Raji (cell line): ENCODE measurements around the gene RASD2.

Experiments used
- POLR2A ChIP-seq: IDR thresholded peaks from 2 replicates; pipeline ENCODE4 v1.6.1; 2011; ENCODE audit warnings: low read depth, low read length, control low read depth; ENCODE audit not compliant: insufficient read depth

RASD2 gene

GRCh38 chr22:35582861-35583670 is 42.4 kb downstream of the RASD2 start:
- TF ChIP-seq POLR2A = no peak

DNA sequence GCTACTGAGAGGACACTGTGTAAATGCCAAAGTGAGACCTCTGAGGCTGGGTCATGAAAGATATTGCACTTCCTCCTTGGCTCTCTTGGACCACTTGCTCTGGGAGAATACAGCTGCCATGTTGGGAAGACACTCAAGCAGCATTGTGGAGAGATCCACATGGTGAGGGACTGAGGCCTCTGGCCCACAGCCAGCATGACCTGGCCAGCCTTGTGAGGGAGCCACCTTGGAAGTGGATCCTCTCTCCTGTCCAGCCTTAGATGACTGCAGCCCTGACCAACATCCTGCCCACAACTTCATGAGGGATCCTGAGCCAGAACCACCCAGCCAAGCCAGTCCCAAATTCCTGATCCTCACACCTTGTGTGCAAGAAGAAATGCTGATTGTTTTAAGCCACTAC is 46.1 kb downstream of the RASD2 start:
- no peak for TF ChIP-seq POLR2A

- no peak for TF ChIP-seq POLR2A
These were observed 46.8 kb downstream of the RASD2 start for GRCh38 chr22:35587447-35587870.

GRCh38 chr22:35587896-35588295 is 47.3 kb downstream of the RASD2 start:
- no peak for TF ChIP-seq POLR2A

- TF ChIP-seq POLR2A = no peak
These were observed 48.6 kb downstream of the RASD2 start for GRCh38 chr22:35589071-35589755.

DNA sequence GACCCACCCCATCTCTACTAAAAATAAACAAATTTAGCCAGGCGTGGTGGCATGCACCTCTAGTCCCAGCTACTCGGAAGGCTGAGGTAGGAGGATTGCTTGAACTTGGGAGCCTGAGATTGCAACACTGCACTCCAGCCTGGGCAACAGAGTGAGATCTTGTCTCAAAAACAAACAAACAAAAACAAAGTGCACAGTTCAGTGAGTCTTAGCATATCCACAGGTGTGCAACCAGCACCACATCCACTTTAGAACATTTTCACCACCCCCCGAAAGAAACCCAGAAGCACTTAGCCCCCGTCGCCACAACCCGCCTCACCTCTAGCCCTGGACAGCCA is 49.1 kb downstream of the RASD2 start:
- TF ChIP-seq POLR2A = no peak

DNA sequence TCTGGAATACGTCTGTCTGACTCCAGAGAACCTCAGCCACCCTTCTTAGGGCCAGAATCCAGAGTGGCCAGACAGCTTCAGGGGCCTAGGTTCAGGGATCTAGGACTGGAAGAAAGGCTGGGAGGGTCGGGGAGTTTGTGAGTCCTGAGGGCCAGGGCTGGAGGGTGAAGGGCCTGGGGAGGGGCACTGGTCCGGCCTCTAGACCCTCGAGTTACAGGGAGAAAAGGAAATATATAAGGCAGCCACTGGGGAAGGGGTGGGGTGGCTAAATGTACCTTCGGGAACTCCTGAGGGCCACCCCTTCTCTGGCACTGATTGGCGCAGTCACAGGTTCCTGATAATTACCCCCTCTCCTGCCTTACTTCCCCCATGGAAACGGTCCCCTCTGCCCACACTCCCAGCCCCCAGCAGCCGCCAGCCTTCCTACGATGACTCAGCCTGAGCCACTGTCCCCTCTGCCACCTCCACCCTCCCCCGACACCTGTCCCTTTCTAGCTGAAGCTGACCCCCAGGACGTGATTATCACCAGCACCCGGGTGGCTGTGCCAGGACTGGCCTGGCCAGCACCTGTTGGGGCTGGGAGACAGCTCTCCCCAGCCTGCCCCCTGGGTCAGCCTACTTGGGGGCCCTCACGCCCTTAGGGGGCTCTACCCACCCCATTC is 50.1 kb downstream of the RASD2 start:
- TF ChIP-seq POLR2A = no peak

- TF ChIP-seq POLR2A = no peak
These were observed 51.2 kb downstream of the RASD2 start for GRCh38 chr22:35591714-35592417.

DNA sequence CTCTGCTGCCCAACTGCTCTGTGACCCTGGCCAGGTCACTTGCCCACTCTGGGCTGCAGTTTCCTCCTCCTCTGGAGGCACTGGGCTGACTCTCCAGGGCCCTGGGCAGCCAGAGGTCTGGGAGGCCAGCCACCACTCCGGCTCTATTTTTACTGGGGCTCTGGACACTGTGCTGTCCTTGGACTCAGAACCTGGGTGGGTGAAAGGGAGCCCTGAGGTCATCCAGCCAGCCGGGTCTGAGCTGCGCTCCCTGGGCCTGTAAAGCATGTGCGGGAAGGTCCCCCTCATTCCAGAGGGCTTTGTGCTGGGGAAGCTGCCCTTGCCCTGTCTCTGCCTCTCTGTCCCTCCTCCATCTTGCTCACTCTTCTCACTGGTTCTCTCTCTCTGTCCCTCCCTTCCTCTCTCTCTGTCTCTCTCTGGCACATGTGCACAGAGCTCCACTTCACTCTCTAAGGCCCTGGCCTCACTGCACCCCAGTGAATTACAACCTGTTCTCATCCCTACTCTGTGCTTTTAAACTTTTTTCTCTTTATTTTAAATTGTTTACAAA is 51.9 kb downstream of the RASD2 start:
- TF ChIP-seq POLR2A = no peak

GRCh38 chr22:35593071-35593890 is 52.6 kb downstream of the RASD2 start:
- TF ChIP-seq POLR2A = no peak

GRCh38 chr22:35593891-35594470 is 53.4 kb downstream of the RASD2 start:
- TF ChIP-seq POLR2A = no peak

- no peak for TF ChIP-seq POLR2A
These were observed 54.1 kb downstream of the RASD2 start for GRCh38 chr22:35594686-35595085.

GRCh38 chr22:35596821-35597220 is 56.2 kb downstream of the RASD2 start:
- no peak for TF ChIP-seq POLR2A

DNA sequence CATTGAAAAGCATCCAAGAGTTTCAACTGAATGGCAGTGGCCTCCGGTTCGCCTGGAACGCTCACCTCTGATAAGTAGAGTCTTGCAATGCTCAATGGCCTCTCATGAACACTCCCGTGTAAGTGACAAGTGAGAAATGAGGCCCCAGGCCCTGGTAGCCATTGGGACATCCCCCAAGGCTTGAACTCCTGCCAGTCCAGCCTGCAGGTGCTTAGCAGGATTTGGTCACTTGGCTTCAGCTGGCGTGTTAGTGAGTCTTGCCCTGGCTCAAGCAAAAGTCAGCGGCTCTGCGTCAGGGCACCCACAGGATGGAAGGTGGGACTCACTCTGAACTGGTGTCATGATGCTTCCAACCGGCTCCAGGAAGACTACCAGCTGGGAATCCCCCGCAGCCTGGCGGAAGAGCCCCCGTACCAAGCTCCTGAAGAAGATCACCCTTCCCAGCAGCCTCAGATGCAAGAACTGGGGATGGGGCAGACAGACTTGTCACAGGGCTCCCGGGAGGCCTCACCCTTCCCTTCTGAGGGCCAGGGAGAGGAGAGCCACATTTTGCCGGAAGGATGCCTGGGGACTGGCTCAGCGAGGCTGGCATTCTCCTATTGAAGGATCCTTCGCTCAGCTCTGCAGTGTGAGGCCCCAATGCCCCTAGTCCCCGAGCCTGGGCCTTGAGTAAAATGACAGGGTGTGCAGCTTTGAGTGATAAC is 57.2 kb downstream of the RASD2 start:
- TF ChIP-seq POLR2A = no peak

DNA sequence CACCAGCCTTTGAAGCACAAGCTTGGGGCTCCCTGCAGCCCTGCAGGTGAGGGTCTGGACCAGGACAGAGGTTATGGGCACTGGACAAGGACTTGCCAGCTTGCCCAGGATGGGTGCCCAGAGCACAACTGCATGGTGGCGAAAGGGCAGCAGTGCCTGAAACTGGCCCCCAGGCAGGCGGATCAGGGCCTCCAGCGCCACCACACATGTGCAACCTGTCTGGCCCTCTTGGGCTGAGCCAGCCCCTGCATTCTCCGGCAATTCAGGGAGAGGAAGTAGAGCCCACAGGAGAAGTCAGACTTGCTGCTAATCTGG is 57.7 kb downstream of the RASD2 start:
- TF ChIP-seq POLR2A = no peak
